ENCODE data around the gene PRG3.

Gene PRG3, protein sequence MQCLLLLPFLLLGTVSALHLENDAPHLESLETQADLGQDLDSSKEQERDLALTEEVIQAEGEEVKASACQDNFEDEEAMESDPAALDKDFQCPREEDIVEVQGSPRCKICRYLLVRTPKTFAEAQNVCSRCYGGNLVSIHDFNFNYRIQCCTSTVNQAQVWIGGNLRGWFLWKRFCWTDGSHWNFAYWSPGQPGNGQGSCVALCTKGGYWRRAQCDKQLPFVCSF

DNA sequence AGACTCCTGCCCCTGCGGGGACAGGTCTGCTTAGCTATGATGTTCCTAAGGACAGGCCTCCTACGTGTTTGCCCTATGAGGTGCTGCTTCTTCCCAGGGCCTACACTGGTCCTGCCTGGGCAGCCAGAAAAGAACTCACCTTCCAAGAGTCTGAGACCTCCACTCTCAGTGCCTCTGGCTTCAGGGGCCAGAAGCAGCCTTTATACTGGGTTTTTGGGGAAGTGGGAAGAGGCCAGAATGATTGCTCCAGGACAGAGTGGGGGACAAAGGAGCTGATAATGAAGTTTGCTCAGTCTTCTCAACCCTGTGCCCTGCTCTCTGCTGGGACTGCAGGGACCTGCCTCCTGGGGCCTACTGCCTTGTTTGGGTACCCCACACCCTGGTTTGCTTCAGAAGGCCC, at the start of gene PRG3:
Gene PRG3 (minus strand): TSS at position 176 of the 400 bp plus-strand sequence. CDS start 442 bp downstream, outside the sequence.
- TF ChIP-seq, protein P1, sequence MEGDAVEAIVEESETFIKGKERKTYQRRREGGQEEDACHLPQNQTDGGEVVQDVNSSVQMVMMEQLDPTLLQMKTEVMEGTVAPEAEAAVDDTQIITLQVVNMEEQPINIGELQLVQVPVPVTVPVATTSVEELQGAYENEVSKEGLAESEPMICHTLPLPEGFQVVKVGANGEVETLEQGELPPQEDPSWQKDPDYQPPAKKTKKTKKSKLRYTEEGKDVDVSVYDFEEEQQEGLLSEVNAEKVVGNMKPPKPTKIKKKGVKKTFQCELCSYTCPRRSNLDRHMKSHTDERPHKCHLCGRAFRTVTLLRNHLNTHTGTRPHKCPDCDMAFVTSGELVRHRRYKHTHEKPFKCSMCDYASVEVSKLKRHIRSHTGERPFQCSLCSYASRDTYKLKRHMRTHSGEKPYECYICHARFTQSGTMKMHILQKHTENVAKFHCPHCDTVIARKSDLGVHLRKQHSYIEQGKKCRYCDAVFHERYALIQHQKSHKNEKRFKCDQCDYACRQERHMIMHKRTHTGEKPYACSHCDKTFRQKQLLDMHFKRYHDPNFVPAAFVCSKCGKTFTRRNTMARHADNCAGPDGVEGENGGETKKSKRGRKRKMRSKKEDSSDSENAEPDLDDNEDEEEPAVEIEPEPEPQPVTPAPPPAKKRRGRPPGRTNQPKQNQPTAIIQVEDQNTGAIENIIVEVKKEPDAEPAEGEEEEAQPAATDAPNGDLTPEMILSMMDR (IDR thresholded peaks at IDR 0.05; ENCODE audit: control insufficient read depth, insufficient read depth, low read depth, low read length, missing control alignments): no peak
- H3K4me3 ChIP-seq (ENCODE audit: control insufficient read depth, low read depth, low read length): no peak within 1 kb of the TSS
- no peak for DNase-seq (ENCODE audit: low read depth)

DNA sequence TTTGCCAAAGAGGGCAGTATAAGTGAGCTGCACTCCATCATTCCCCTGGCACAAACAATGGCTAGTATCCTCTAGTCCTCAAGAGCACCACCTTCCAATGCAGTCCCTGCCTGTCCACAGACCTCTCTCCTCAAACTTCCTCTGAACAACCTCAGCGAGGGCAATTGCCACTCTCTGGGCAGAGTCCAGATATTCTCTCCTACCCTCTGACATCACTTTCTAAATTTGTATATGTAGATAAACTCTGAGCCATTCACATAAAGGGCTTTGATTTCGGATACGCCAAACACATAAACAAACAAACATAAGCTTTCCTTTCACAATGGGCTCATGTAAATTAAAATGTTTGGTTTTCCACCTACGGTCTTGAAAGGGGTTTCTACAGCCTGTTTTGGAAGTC, 49.0 kb upstream of the PRG3 start:
- H3K4me3 ChIP-seq (ENCODE audit: control insufficient read depth, low read depth, low read length): no peak overlapping the region
- no peak for DNase-seq (ENCODE audit: low read depth)
- TF ChIP-seq, protein P1 (IDR thresholded peaks at IDR 0.05; ENCODE audit: control insufficient read depth, insufficient read depth, low read depth, low read length, missing control alignments): no peak

DNA sequence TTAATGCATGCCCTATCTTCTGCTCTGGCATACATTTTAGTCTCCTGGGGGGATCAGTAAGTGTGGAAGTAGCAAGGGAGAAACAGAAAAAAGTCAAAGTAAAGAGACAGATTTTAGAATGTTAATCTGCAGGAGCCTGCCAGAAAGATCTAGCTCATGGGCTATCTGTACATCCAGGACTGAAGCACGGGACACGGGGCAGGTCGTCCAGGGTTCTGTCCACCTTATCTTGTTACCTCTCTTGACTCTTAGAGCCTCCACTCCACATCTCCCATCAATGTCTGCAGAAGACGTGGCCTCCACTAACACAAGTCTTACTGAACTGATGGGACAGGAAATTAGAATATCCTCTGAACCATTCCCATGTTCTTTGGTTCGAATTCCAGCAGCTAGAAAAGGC, 47.7 kb upstream of the PRG3 start:
- no peak overlapping the region for H3K4me3 ChIP-seq (ENCODE audit: control insufficient read depth, low read depth, low read length)
- DNase-seq (ENCODE audit: low read depth): no peak
- TF ChIP-seq, protein P1 (IDR thresholded peaks at IDR 0.05; ENCODE audit: control insufficient read depth, insufficient read depth, low read depth, low read length, missing control alignments): no peak

DNA sequence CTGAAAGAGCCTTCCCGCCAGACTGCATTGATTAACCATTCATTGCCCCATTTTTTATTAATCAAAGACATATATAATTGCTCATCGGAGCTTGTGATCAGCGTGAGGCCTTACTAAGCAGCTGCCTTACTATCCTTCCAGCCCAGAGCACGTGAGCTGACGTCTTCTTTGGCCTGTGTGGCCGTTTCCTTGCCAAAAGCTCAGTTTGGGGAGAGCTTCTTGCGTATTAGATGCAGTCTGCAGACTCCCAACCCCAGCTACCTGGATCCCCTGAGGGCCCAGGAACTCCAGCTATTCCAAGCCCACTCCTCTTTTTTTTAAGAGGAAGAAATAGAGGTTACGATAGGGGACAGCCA, 46.8 kb upstream of the PRG3 start:
- TF ChIP-seq, protein P1 (IDR thresholded peaks at IDR 0.05; ENCODE audit: control insufficient read depth, insufficient read depth, low read depth, low read length, missing control alignments): no peak
- no peak overlapping the region for H3K4me3 ChIP-seq (ENCODE audit: control insufficient read depth, low read depth, low read length)
- peak; percentile 58 for DNase-seq (ENCODE audit: low read depth)

DNA sequence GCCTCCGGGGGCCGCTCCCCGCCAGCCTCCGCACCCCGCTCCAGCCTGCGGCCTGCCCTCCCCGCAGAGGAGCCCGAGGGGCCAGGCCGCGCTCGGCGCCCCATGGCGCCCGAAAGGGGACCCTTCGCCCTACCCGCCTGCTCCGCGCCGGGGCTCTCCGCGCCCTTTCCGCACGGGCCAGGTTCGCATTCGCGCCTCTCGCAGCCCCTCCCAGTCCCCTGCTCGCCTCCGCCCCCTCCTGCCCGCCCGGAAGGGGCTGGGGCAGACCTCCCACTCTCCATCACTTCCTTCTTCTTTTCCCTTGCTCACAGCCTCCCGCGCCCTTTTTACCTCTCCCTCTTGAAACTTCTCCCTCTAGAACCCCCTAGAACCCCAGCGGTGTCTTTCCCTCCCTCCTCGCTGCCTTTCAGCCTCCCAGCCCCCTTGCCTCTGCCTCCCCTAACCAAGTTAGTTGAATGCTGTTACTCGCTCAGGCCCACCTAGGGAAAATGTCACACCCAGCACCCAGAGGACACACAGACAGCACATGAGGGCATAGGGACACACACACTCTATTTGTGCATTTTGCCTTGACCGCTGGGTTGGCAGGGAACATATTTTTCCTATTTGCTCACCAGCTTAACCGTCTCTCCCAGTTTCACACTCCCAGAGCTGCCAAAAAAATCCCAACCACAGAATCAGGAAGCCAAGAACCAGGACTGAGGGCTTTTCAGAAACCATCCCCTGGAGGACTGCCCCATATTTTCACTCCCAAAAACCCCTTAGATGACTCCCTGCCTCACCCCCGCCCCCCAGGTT, 46.2 kb upstream of the PRG3 start, which contains the start of gene SLC43A3:
Gene SLC43A3 (minus strand): TSS at position 193 of the 798 bp plus-strand sequence. CDS start 949 bp downstream, outside the sequence.
- H3K4me3 ChIP-seq (ENCODE audit: control insufficient read depth, low read depth, low read length): peak within 1 kb of the TSS; percentile 32
- peak; percentile 75 for DNase-seq (ENCODE audit: low read depth)
- TF ChIP-seq, protein P1 (IDR thresholded peaks at IDR 0.05; ENCODE audit: control insufficient read depth, insufficient read depth, low read depth, low read length, missing control alignments): no peak

DNA sequence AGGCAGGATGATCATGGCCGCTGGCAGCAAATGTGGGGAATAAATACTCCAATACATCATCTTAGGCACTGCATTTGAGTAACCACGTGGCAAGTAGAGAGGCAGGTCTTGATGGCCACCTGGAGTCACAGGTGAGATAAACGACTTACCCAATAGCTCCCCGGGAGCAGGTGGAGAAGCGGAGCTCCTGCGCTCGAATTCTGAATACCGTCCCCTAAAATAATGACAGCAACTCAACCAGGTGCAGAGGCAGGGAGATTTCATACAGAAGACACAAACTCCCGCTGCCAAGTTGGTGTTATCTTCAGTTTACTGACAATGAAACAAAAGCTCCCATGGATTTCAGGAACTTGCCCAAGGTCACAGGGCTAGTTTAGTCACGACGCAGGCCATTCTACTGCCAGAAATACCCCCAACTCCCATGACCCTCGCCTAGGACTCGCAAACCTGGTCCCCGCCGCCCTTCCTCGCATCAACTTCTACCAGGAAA, 45.5 kb upstream of the PRG3 start:
- no peak for DNase-seq (ENCODE audit: low read depth)
- TF ChIP-seq, protein P1 (IDR thresholded peaks at IDR 0.05; ENCODE audit: control insufficient read depth, insufficient read depth, low read depth, low read length, missing control alignments): no peak
- peak overlapping the region; percentile 32 for H3K4me3 ChIP-seq (ENCODE audit: control insufficient read depth, low read depth, low read length)

Measured in AG09309 (cell line).